H1 (cell line): ENCODE measurements around the gene IQCM.

Source experiments
- CREB1 ChIP-seq: IDR thresholded peaks from 2 replicates; pipeline ENCODE4 v1.6.1; 2012; ENCODE audit warnings: inconsistent platforms
- RFX5 ChIP-seq: IDR thresholded peaks from 2 replicates; pipeline ENCODE4 v1.6.1; 2011; ENCODE audit warnings: low read depth, low read length, improper control_type of control experiment, borderline replicate concordance
- RXRA ChIP-seq: IDR thresholded peaks from 2 replicates; pipeline ENCODE4 v1.6.1; 2011; ENCODE audit warnings: low read depth, mild to moderate bottlenecking, low read length, moderate library complexity; ENCODE audit not compliant: insufficient read depth
- SAP30 ChIP-seq: fragments of 300-600 bp; sonication (generic); IDR thresholded peaks from 2 replicates; pipeline ENCODE4 v1.7.1; 2012; ENCODE audit warnings: low read length, moderate library complexity, mild to moderate bottlenecking, inconsistent platforms; ENCODE audit not compliant: insufficient read depth, insufficient replicate concordance
- TF ChIP-seq, protein P1 (sequence below), 3 experiments: IDR thresholded peaks; 1 replicate in 2 of 3; 2 replicates in 1 of 3; pipeline versions ENCODE4 v1.5.1 to v1.6.1; 2011; ENCODE audit warnings: low read length in 3 of 3, mild to moderate bottlenecking in 3 of 3, inconsistent platforms in 2 of 3, low read depth in 1 of 3, moderate library complexity in 1 of 3; ENCODE audit not compliant: insufficient read depth in 1 of 3; ENCODE audit errors: control extremely low read depth in 1 of 3

DNA sequence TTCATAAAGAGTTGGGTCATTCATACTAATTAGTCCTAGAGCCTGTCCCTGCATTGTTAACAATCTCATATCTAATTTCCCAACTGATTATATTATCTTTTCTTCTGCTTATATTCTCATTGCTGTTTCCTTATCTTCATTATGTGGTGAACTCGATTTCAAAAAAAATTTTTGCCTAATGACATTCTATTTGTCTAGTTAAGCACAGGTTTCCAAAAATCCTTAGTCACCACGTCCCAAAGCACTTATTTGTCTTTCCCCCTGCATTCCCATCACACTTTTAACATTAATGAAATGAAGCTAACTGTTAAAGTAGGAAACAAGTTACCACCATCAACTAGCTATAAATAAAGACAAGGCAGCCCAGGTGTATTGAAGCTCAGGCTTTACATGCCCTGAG, 131.1 kb downstream of the IQCM start:
- TF ChIP-seq, protein P1, sequence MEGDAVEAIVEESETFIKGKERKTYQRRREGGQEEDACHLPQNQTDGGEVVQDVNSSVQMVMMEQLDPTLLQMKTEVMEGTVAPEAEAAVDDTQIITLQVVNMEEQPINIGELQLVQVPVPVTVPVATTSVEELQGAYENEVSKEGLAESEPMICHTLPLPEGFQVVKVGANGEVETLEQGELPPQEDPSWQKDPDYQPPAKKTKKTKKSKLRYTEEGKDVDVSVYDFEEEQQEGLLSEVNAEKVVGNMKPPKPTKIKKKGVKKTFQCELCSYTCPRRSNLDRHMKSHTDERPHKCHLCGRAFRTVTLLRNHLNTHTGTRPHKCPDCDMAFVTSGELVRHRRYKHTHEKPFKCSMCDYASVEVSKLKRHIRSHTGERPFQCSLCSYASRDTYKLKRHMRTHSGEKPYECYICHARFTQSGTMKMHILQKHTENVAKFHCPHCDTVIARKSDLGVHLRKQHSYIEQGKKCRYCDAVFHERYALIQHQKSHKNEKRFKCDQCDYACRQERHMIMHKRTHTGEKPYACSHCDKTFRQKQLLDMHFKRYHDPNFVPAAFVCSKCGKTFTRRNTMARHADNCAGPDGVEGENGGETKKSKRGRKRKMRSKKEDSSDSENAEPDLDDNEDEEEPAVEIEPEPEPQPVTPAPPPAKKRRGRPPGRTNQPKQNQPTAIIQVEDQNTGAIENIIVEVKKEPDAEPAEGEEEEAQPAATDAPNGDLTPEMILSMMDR (IDR thresholded peaks at IDR 0.05; ENCODE audit: control extremely low read depth in 1 of 3, insufficient read depth in 1 of 3, low read depth in 1 of 3, low read length in 3 of 3), result no peak
- TF ChIP-seq RFX5 (no peak), SAP30 (no peak), CREB1 (no peak), RXRA (no peak)
